HG02588 (cell line): ENCODE results near the gene DENND2D.

Experiments used
- ATAC-seq: cut with Tn5 transposase; IDR thresholded peaks from one replicate; pipeline ENCODE4 v1.9.1; 2021; ENCODE audit warnings: mild to moderate bottlenecking, moderate library complexity; ENCODE audit not compliant: unreplicated experiment

Gene DENND2D

DNA sequence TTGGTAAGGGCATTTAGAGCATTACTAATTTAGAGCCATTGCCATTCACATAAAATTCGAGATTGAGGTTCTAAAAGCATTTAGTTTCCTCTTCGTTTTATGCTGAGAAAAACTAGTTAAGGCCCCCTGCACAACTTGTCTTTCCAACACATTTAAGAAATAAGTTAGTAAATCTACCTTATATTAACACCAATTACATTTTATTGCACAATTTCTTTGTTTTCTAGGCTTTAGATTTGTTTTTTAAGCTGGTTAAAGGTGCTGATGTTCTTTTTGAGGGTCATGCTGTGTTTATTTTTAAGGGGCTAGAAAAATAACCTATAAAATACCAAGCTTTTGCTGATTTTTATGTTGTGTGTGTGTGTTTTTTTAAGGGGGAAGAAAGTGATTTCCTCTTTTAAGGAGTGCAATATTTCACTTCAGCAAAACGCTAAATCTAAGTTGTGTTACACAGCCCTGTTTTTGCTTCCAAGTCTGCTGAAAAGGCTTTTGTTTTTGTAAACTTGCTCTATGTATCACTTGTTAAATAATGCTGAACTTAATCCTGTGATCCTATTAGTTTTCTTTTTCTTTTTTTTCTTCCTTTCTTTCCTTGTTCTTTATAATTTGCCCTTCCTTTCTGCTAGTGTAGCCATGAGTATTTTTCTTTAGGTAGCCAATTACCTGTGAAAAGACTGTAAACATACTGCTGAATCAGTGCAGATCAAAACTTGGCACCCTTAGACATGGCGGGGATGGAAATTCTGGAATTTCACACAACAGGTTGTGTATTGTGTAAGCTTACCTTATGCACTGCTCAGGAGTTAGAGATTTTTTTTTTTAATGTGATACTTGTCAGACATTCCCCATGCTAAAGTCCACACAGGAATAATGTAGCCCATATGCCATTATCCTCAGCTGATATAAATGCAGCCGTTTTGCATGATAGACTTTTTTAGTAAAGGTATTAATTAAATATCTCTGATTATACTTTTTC lies 58.9 kb downstream of the DENND2D start:
- ATAC-seq: no peak

DNA sequence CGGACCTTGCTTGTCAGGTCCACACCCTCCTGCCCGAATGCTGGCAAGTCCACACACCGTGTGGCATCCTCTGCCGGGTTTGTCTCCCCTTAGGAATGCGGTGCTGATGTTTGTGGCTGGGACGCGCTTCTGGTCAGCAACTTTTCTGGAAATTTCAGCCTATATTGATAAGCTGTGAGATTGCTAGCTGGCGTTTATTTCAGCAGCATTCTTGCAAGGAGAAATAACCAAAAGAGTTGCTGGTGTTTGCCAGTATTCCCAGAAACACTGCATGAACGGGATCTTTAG lies 59.8 kb downstream of the DENND2D start:
- ATAC-seq: no peak

DNA sequence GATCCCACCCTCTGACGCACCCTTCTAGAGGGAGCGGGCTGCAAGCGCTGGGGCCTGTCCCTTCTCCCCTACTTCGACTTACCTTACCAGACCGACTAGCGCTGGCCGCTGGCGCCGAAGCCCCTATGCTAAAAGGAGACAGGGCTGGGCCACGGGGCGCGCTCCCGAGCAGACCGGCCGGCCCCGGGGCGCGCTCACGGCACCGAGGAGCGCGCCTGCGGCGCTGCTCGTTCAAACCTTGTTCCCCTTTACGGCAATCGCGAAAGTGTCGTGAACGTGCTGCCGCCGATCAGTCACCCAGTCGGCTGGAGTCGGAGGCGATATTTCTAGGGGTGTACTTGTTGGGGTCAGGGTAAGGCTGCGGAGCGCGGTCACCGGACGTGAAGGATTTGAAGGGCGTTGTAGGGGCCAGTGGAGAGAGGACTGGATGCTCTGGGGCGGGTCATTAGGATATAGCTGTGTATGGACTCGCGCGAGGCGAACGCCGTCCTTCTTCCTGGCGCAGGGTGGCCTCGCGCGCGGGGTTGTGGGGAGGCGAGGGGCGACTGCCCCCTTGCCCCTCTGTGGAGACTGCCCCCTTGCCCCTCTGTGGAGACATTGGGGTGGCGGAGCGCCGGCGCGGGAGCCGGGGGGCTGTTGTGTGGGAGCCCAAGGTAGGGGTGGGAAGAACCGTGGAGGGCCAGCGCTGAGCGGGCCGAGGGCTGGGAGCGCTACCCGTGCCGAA lies 60.3 kb downstream of the DENND2D start, which contains the start of the genes CEPT1 and DRAM2:
CEPT1 (plus strand) TSS at position 268 of the 724 bp plus-strand sequence. CDS start 7,492 bp downstream, outside the sequence.
DRAM2 (minus strand) TSS at position 138 of the 724 bp plus-strand sequence. CDS start 8,539 bp downstream, outside the sequence.
- ATAC-seq: peak; percentile 68

DNA sequence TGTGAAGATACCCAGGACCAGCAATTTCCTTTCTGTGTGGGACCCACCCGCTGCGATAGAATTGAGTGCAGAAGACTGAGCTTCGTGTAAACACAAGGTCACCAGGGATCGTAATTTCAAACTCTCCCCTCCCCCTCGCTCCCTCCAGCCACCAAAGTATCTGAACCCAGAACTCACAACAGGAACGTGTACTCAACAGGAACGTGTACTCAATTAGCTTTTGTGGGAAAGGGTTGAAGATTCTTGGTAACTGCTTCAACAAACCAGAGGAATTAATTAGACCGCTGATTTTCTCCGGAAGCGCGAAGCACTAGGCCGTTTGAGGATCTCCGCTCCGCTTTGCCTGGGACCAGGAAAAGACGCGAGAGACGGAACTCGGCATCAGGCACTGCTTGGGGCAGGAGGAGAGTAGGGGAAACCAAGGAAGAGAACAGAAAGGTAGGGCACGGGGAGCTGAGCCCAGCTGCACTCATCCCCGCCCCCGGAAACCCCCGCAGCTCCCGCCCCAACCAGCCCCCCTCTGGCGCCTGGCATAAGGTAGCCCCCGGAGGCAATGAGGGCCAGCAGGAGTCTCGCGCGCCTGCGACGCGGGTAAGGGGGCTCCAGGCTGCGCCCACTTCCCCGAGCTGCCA lies 61.0 kb downstream of the DENND2D start:
- peak; percentile 45 for ATAC-seq
